HG03108 (cell line): ENCODE results near the gene IDH2.

Experiments used
- ATAC-seq: cut with Tn5 transposase; IDR thresholded peaks from one replicate; pipeline ENCODE4 v1.9.1; 2021; ENCODE audit warnings: moderate library complexity; ENCODE audit not compliant: unreplicated experiment

IDH2 gene

GRCh38 chr15:90064911-90065681 lies 37.2 kb downstream of the IDH2 start:
- ATAC-seq = no peak

GRCh38 chr15:90063770-90064247 lies 38.5 kb downstream of the IDH2 start:
- no peak for ATAC-seq

- ATAC-seq = no peak
These were observed 39.1 kb downstream of the IDH2 start for GRCh38 chr15:90062973-90063769.

- no peak for ATAC-seq
These were observed 39.8 kb downstream of the IDH2 start for GRCh38 chr15:90062462-90062932.

GRCh38 chr15:90062023-90062442 lies 40.2 kb downstream of the IDH2 start:
- ATAC-seq = no peak

- ATAC-seq = no peak
These were observed 41.5 kb downstream of the IDH2 start for GRCh38 chr15:90060797-90061196.

GRCh38 chr15:90059208-90059985 lies 42.9 kb downstream of the IDH2 start:
- ATAC-seq = peak; percentile 92

GRCh38 chr15:90058775-90059174 lies 43.5 kb downstream of the IDH2 start:
- ATAC-seq = no peak

GRCh38 chr15:90058308-90058707 lies 44.0 kb downstream of the IDH2 start:
- peak; percentile 31 for ATAC-seq

GRCh38 chr15:90056529-90056928 lies 45.7 kb downstream of the IDH2 start:
- ATAC-seq = no peak

- no peak for ATAC-seq
These were observed 47.1 kb downstream of the IDH2 start for GRCh38 chr15:90055182-90055581.

GRCh38 chr15:90054618-90055097 lies 47.6 kb downstream of the IDH2 start:
- no peak for ATAC-seq

- no peak for ATAC-seq
These were observed 48.4 kb downstream of the IDH2 start for GRCh38 chr15:90053685-90054466.

GRCh38 chr15:90051874-90052273 lies 50.4 kb downstream of the IDH2 start:
- no peak for ATAC-seq

- no peak for ATAC-seq
These were observed 52.3 kb downstream of the IDH2 start for GRCh38 chr15:90049666-90050604.

- no peak for ATAC-seq
These were observed 53.2 kb downstream of the IDH2 start for GRCh38 chr15:90049030-90049429.

- ATAC-seq = no peak
These were observed 54.2 kb downstream of the IDH2 start for GRCh38 chr15:90047956-90048575.

- ATAC-seq = peak; percentile 69
These were observed 55.3 kb downstream of the IDH2 start for GRCh38 chr15:90046911-90047392.
